Body of pancreas (tissue), 4 donors: Measurements from ENCODE around the gene MTF1.

Source experiments
- CTCF ChIP-seq, 7 experiments: fragments of 450-650 bp in 4 of 7; fragments of 200-600 bp in 3 of 7; sonication (generic) in 3 of 7; IDR thresholded peaks; one replicate each; pipeline ENCODE4 v1.5.1; 2016 to 2019; ENCODE audit warnings: antibody characterized with exemption in 7 of 7
- POLR2A ChIP-seq, 3 donors: fragments of 450-650 bp; IDR thresholded peaks; one replicate each; pipeline ENCODE4 v1.6.1; 2016; ENCODE audit warnings: antibody characterized with exemption in 3 of 3, mild to moderate bottlenecking in 2 of 3

GRCh38 chr1:37761416-37762095 lies 97.8 kb downstream of the MTF1 start:
- TF ChIP-seq CTCF (IDR thresholded peaks at IDR 0.05), result no peak
- TF ChIP-seq POLR2A (IDR thresholded peaks at IDR 0.05), result no peak
